HCT116 (cell line): ENCODE results near the gene UACA.

Experiments used
- CTCF ChIP-seq, 3 experiments: fragments of 200-600 bp in 1 of 3; sonication (generic) in 1 of 3; IDR thresholded peaks in 2 of 3; conservative IDR thresholded peaks in 1 of 3; 2 replicates each; pipeline ENCODE4 v1.5.1; 2012 to 2017; ENCODE audit warnings: low read depth in 2 of 3, low read length in 2 of 3, antibody characterized with exemption in 1 of 3, borderline replicate concordance in 1 of 3, control low read depth in 1 of 3, mild to moderate bottlenecking in 1 of 3, mixed read lengths in 1 of 3, mixed run types in 1 of 3, moderate library complexity in 1 of 3; ENCODE audit not compliant: insufficient read depth in 1 of 3
- EGR1 ChIP-seq: IDR thresholded peaks from 2 replicates; pipeline ENCODE4 v1.6.1; 2012; ENCODE audit warnings: low read depth
- EZH2phosphoT487 ChIP-seq: fragments of 200-600 bp; IDR thresholded peaks from 2 replicates; pipeline ENCODE4 v1.6.1; 2018; ENCODE audit warnings: antibody characterized with exemption, borderline replicate concordance
- JUND ChIP-seq: IDR thresholded peaks from 2 replicates; pipeline ENCODE4 v1.6.1; 2012
- MAX ChIP-seq: IDR thresholded peaks from 2 replicates; pipeline ENCODE4 v1.6.1; 2012
- POLR2A ChIP-seq: IDR thresholded peaks from 2 replicates; pipeline ENCODE4 v1.7.0; 2011; ENCODE audit warnings: borderline replicate concordance; ENCODE audit not compliant: insufficient read depth, insufficient read length; ENCODE audit errors: extremely low read depth
- POLR2AphosphoS5 ChIP-seq: IDR thresholded peaks from 2 replicates; pipeline ENCODE4 v1.6.1; 2011; ENCODE audit warnings: mild to moderate bottlenecking, low read depth, low read length, moderate library complexity
- RAD21 ChIP-seq: IDR thresholded peaks from 2 replicates; pipeline ENCODE4 v1.6.1; 2012; ENCODE audit warnings: low read depth, mild to moderate bottlenecking
- SIN3A ChIP-seq: IDR thresholded peaks from 2 replicates; pipeline ENCODE4 v1.6.1; 2012; ENCODE audit warnings: low read depth
- ZNF274 ChIP-seq: fragments of 200-500 bp; sonication (Bioruptor generic); IDR thresholded peaks from 2 replicates; pipeline ENCODE4 v1.6.1; 2014; ENCODE audit warnings: mild to moderate bottlenecking, low read depth, low read length, inconsistent platforms

GRCh38 chr15:70761046-70761445 is 2.3 kb downstream of the UACA start:
- TF ChIP-seq CTCF (IDR thresholded peaks at IDR 0.05 in 2 of 3, conservative IDR thresholded peaks at IDR 0.05 in 1 of 3; ENCODE audit: borderline replicate concordance in 1 of 3, insufficient read depth in 1 of 3, low read depth in 2 of 3, low read length in 2 of 3), result no peak
- no peak for TF ChIP-seq ZNF274
- no peak for TF ChIP-seq POLR2AphosphoS5
- TF ChIP-seq EZH2phosphoT487, result no peak
- TF ChIP-seq RAD21, result no peak
- TF ChIP-seq POLR2A, result no peak
- TF ChIP-seq EGR1, result no peak
- TF ChIP-seq JUND, result no peak
- no peak for TF ChIP-seq MAX
- no peak for TF ChIP-seq SIN3A
